ENCODE measurements around the gene YWHAE. TPM values are rescaled to one million over a fixed set of nuclear protein-coding genes. Genes with fewer than 3 reads are reported as not detected.
A peak's percentile ranks its signal among the peaks of the same experiment; 100 is the strongest.
"Not testable (repeated sequence)": the region's sequence is repeated elsewhere in the genome, so short reads cannot be mapped to it uniquely, and the experiment has no call there.

The YWHAE gene
- total RNA-seq, 1 experiment from 2014 or later: 1,033 TPM

DNA sequence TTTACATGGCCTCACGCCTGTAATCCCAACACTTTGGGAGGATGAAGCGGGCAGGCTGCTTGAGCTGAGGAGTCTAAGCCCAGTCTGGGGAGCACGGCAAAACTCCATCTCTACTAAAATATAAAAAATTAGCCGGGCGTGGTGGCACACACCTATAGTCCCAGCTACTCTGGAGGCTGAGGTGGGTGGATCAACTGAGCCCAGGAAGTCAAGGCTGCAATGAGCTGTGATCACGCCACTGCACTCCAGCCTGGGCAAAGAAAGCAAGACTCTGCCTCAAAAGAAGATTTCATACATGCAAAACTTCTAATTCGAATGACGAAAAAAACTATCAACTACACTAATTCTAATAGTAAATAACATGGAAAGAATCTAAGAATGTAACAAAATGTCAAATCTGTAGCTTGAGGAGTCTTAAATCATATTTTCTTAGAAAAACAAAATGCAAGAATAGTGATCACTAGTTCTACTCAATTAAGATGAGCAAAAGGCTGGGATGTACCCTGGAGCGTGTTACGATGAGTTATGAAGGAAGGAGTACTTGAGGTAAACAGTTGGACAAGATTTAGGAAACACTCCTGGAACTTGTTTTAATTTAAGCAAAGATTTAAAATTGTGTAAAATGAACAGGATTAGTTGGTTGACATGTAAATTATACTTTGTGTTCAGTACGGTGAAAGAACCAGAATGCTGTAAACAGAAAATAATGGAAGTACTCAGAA lies 20.7 kb downstream of the YWHAE start (continued):
- TF ChIP-seq, protein P1, sequence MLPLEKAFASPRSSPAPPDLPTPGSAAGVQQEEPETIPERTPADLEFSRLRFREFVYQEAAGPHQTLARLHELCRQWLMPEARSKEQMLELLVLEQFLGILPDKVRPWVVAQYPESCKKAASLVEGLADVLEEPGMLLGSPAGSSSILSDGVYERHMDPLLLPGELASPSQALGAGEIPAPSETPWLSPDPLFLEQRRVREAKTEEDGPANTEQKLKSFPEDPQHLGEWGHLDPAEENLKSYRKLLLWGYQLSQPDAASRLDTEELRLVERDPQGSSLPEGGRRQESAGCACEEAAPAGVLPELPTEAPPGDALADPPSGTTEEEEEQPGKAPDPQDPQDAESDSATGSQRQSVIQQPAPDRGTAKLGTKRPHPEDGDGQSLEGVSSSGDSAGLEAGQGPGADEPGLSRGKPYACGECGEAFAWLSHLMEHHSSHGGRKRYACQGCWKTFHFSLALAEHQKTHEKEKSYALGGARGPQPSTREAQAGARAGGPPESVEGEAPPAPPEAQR (CRISPR knock-in tag; IDR thresholded peaks at IDR 0.05): no peak
- TF ChIP-seq, protein P2, sequence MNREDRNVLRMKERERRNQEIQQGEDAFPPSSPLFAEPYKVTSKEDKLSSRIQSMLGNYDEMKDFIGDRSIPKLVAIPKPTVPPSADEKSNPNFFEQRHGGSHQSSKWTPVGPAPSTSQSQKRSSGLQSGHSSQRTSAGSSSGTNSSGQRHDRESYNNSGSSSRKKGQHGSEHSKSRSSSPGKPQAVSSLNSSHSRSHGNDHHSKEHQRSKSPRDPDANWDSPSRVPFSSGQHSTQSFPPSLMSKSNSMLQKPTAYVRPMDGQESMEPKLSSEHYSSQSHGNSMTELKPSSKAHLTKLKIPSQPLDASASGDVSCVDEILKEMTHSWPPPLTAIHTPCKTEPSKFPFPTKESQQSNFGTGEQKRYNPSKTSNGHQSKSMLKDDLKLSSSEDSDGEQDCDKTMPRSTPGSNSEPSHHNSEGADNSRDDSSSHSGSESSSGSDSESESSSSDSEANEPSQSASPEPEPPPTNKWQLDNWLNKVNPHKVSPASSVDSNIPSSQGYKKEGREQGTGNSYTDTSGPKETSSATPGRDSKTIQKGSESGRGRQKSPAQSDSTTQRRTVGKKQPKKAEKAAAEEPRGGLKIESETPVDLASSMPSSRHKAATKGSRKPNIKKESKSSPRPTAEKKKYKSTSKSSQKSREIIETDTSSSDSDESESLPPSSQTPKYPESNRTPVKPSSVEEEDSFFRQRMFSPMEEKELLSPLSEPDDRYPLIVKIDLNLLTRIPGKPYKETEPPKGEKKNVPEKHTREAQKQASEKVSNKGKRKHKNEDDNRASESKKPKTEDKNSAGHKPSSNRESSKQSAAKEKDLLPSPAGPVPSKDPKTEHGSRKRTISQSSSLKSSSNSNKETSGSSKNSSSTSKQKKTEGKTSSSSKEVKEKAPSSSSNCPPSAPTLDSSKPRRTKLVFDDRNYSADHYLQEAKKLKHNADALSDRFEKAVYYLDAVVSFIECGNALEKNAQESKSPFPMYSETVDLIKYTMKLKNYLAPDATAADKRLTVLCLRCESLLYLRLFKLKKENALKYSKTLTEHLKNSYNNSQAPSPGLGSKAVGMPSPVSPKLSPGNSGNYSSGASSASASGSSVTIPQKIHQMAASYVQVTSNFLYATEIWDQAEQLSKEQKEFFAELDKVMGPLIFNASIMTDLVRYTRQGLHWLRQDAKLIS (CRISPR knock-in tag; IDR thresholded peaks at IDR 0.05; ENCODE audit: borderline replicate concordance): no peak
- TF ChIP-seq ZNF138 (CRISPR knock-in tag; conservative IDR thresholded peaks at IDR 0.05): no peak
- TF ChIP-seq, protein P3, sequence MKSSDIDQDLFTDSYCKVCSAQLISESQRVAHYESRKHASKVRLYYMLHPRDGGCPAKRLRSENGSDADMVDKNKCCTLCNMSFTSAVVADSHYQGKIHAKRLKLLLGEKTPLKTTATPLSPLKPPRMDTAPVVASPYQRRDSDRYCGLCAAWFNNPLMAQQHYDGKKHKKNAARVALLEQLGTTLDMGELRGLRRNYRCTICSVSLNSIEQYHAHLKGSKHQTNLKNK (CRISPR knock-in tag; IDR thresholded peaks at IDR 0.05): no peak

DNA sequence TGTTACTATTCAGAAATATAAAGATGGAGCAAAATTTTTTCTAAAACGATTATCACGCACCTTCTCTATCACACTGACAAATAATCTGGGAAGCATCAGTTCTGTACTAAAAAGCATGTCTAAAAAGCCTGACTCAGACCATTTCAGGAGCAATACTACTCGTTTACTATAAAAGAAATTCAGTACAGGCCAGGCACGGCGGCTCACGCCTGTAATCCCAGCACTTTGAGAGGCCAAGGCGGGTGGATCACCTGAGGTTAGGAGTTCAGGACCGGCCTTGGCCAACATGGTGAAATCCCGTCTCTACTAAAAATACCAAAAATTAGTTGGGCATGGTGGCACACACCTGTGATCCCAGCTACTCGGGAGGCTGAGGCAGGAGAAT lies 21.6 kb downstream of the YWHAE start:
- 0 out of 2 replicates have a peak overlapping the region, but pooled peaks have one; percentile 42 for H3K27ac Mint-ChIP-seq
- H3K27me3 Mint-ChIP-seq (ENCODE audit: low read depth); H3K4me3 Mint-ChIP-seq; DNase-seq (ENCODE audit: low spot score); ATAC-seq; H3K9me3 Mint-ChIP-seq; H3K36me3 Mint-ChIP-seq: not testable (repeated sequence)
- peaks cover 82% of the 10 kb centered on the region for H3K4me1 Mint-ChIP-seq
- ChIA-PET CTCF (interaction anchor here (1.6 kb wide), 1 partner anchor 13 kb away, joined by 15 read pairs; no protein-coding TSS in a partner anchor), POLR2A (interaction anchor here (1.5 kb wide), 1 partner anchor 13 kb away, joined by 3 read pairs; no protein-coding TSS in a partner anchor)

DNA sequence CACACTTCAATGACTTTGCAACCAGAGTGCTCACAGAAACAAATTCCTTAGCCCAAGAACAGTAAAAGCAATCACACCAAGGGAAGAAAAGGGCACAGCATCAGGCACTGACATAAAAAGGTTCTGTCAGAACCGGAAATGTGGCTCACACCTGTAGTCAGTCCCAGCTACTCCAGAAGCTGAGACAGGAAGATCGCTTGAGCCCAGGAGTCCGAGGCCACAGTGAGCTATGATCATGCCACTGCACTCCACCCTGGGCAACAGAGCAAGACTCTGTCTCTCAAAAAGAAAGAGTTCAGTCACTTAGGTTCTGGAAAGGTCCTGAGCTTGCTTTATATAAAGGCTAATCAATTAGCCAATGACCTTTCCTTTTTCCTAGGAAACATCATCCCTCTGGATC lies 22.7 kb downstream of the YWHAE start:
- Mint-ChIP-seq H3K27me3 (ENCODE audit: low read depth) (no peaks in the 10 kb centered on the region), H3K36me3 (peaks cover 17% of the 10 kb centered on the region), H3K27ac (no peak overlapping the region; the same call in 1 of the 2 replicates), H3K4me1 (peaks cover 88% of the 10 kb centered on the region), H3K9me3 (no peaks in the 10 kb centered on the region), H3K4me3 (no peak overlapping the region)
- TF ChIP-seq ZNF121 (CRISPR knock-in tag; IDR thresholded peaks at IDR 0.05): peak; percentile 74
- TF ChIP-seq HMGA2 (CRISPR knock-in tag; IDR thresholded peaks at IDR 0.05): no peak
- POLR2A ChIA-PET: no interaction called here
- DNase-seq (ENCODE audit: low spot score): no peak
- CTCF ChIA-PET: interaction anchor here (4.4 kb wide), 1 partner anchor 11 kb away, joined by 55 read pairs; no protein-coding TSS in a partner anchor
- no peak for ATAC-seq

DNA sequence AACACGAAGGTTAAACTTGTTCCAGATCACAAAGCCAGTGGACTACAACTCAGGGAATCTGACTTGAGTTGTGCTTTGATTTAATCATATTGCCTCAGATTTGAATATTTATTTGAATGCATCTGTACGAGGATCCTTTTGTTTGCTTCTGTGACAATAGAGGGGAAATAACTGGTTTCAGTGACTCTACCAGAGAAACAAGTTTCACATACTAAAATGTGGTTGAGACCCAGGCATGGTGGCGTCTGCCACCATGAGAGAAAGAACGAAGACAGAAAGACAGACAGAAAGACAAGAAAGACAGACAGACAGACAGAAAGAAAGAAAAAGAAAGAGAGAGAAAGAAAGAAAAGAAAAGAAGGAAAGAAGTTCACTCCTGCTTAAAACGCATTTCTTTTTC lies 24.0 kb downstream of the YWHAE start:
- no peak for ATAC-seq
- H3K9me3 Mint-ChIP-seq: no peaks in the 10 kb centered on the region
- no peak for DNase-seq (ENCODE audit: low spot score)
- peak overlapping the region; percentile 95 for H3K27ac Mint-ChIP-seq
- peaks cover 86% of the 10 kb centered on the region for H3K4me1 Mint-ChIP-seq
- H3K36me3 Mint-ChIP-seq: peaks cover 18% of the 10 kb centered on the region
- H3K27me3 Mint-ChIP-seq (ENCODE audit: low read depth): no peaks in the 10 kb centered on the region
- H3K4me3 Mint-ChIP-seq: no peak overlapping the region
- CTCF ChIA-PET: interaction anchor here (4.4 kb wide), 1 partner anchor 10 kb away, joined by 55 read pairs; no protein-coding TSS in a partner anchor
- POLR2A ChIA-PET: no interaction called here
- TF ChIP-seq PRRX2 (CRISPR knock-in tag; IDR thresholded peaks at IDR 0.05): no peak
- no peak for TF ChIP-seq SMAD3 (CRISPR knock-in tag; IDR thresholded peaks at IDR 0.05; ENCODE audit: borderline replicate concordance)
- TF ChIP-seq, protein P2 (CRISPR knock-in tag; IDR thresholded peaks at IDR 0.05; ENCODE audit: borderline replicate concordance): no peak
- TF ChIP-seq ZNF121 (CRISPR knock-in tag; IDR thresholded peaks at IDR 0.05): no peak
- TF ChIP-seq, protein P4, sequence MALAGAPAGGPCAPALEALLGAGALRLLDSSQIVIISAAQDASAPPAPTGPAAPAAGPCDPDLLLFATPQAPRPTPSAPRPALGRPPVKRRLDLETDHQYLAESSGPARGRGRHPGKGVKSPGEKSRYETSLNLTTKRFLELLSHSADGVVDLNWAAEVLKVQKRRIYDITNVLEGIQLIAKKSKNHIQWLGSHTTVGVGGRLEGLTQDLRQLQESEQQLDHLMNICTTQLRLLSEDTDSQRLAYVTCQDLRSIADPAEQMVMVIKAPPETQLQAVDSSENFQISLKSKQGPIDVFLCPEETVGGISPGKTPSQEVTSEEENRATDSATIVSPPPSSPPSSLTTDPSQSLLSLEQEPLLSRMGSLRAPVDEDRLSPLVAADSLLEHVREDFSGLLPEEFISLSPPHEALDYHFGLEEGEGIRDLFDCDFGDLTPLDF (CRISPR knock-in tag; IDR thresholded peaks at IDR 0.05): no peak
- TF ChIP-seq, protein P5, sequence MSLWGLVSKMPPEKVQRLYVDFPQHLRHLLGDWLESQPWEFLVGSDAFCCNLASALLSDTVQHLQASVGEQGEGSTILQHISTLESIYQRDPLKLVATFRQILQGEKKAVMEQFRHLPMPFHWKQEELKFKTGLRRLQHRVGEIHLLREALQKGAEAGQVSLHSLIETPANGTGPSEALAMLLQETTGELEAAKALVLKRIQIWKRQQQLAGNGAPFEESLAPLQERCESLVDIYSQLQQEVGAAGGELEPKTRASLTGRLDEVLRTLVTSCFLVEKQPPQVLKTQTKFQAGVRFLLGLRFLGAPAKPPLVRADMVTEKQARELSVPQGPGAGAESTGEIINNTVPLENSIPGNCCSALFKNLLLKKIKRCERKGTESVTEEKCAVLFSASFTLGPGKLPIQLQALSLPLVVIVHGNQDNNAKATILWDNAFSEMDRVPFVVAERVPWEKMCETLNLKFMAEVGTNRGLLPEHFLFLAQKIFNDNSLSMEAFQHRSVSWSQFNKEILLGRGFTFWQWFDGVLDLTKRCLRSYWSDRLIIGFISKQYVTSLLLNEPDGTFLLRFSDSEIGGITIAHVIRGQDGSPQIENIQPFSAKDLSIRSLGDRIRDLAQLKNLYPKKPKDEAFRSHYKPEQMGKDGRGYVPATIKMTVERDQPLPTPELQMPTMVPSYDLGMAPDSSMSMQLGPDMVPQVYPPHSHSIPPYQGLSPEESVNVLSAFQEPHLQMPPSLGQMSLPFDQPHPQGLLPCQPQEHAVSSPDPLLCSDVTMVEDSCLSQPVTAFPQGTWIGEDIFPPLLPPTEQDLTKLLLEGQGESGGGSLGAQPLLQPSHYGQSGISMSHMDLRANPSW (CRISPR knock-in tag; conservative IDR thresholded peaks at IDR 0.05; ENCODE audit: low read depth): no peak
- TF ChIP-seq, protein P6, sequence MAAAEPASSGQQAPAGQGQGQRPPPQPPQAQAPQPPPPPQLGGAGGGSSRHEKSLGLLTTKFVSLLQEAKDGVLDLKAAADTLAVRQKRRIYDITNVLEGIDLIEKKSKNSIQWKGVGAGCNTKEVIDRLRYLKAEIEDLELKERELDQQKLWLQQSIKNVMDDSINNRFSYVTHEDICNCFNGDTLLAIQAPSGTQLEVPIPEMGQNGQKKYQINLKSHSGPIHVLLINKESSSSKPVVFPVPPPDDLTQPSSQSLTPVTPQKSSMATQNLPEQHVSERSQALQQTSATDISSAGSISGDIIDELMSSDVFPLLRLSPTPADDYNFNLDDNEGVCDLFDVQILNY (CRISPR knock-in tag; IDR thresholded peaks at IDR 0.05): no peak
- TF ChIP-seq ZNF138 (CRISPR knock-in tag; conservative IDR thresholded peaks at IDR 0.05): no peak
- no peak for TF ChIP-seq OVOL2 (CRISPR knock-in tag; IDR thresholded peaks at IDR 0.05; ENCODE audit: borderline replicate concordance)
- no peak for TF ChIP-seq TP53 (CRISPR knock-in tag; IDR thresholded peaks at IDR 0.05)

Measured in WTC11 (cell line).